ENCODE results near the gene TPD52L2.

The TPD52L2 gene

DNA sequence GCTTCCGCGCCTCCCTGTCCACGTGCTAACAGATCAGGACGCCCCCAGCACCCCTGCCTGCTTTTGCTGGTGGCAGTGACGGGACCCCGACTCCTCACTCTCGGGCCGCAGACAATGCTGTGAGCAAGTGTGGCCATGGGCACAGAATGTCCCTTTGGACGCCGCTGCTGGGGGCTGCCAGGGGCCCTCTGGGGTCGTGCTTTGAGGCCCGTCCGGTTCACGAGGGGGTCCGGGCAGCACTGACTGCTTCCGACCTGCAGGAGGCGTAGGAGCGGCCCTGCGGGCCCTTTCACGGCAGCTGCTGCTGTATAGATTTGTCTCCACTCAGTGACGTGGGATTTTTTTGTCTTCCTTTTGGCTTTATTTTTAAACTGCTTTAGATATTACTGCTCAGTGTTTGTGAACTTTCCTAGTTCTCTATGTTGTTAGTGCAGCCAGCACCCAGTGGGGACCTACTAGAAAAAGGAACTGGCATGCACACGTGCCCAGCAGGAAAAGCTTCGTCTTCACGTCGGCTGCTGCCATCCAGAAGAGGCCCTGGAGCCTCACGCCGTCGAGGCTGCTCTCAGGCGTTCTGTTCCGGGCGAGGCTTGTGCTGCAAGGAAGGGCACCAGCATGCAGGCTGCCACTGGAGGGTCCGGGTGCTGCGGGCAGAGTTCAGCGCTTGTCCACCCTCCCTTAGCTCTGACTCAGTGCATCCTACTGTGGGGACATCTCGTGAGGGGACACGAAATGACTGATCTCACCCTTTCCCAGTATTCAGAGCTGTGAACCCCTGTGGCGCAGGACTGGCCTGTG is 69.4 kb downstream of the TPD52L2 start:
- no peak for DNase-seq

DNA sequence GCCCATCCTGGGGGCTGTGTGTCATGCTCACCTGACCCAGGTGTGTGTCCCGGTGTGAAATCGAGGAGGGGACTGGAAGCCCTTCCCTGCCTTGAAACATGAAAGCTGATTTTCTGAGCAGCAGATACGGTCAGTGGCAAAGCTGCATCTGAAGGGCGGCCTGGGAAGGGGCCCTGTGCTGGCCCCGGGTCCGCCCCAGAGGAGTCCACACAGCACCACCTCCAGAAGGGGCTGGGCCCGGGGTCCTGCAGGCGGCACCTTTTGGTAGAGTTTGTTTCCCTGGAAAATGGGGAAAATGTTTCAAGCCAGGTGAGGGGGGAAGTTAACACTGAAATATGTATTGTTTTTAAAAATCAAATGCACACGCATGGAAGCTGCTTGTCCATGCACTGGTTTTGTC is 70.4 kb downstream of the TPD52L2 start:
- no peak for DNase-seq

DNA sequence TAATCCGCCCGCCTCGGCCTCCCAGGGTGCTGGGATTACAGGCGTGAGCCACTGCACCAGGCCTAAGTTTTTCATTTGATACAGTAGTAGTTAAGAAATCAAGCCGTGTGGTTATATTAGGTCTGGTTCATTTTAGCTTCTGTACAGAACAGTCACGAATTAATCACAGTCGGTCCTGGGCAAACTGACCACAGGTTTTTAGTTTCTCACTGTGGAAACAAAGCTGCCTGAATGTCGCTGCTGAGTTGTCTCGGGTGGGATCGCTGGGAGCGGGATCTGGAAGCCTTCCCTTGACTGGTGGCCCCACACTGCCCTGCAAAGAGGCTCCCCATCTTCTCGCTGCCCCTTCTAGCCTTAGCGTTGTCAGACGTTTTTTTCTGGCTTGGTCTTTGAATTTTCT is 72.5 kb downstream of the TPD52L2 start:
- DNase-seq, result no peak

DNA sequence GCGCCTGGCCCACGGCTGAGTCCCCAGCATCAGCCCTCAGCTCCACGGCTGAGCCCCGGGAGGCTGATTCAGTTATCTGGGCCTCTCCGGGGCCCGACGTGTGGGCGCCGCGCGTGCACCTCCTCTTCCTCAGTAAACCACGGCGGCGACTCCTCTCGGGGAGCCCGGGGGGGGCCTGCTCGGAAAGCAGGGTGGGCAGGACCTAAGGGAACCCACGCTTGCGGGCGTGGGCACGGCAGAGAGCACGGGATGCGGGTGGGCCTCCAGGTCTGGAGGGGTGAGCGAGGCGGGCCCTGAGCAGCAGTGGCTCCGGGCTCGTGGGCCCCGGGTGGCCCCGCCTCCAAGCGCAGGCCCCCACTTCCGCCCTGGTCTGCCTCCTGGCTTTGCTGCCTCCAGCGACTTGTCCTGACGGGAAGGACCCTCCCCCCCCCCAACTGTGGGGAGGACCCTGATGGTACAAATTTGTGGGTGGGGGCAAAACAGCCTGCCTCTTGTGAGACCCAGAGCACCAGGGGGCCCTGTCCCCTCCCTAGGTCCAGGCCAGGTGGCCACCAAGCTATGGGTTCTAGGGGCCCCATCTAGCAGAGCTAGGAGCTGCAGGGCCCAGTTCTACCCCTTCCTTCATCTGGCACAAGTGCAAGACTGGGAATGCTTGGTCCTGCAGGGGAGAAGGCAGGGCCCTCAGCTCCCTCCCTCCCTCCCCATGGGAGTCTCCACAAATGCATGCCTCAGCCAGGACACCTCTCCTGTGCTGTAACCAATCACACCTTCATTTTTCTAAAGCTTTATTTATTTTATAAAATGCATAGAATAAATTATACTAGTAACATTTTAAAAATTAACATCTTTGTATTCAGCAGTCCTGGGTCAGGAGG is 74.2 kb downstream of the TPD52L2 start:
- DNase-seq, result no peak

DNA sequence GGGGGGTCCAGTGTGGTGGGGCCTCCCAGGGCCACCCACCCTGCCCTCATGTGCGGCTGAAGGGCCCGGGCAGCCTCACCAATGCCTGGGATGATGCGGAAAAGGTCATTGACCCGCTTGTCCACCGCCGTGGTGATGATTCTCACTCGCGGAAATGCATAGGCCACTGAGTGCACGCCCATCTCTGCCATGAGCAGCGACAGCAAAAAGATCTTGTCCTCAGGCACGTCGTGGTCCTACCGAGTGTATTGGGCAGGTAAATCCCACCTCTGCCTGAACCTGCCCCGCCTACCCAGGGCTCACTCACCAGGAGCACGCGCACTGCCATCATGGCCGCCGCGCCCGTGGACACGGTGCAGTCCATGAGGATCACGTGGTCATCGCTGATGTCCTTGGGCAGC is 75.0 kb downstream of the TPD52L2 start:
- no peak for DNase-seq

DNA sequence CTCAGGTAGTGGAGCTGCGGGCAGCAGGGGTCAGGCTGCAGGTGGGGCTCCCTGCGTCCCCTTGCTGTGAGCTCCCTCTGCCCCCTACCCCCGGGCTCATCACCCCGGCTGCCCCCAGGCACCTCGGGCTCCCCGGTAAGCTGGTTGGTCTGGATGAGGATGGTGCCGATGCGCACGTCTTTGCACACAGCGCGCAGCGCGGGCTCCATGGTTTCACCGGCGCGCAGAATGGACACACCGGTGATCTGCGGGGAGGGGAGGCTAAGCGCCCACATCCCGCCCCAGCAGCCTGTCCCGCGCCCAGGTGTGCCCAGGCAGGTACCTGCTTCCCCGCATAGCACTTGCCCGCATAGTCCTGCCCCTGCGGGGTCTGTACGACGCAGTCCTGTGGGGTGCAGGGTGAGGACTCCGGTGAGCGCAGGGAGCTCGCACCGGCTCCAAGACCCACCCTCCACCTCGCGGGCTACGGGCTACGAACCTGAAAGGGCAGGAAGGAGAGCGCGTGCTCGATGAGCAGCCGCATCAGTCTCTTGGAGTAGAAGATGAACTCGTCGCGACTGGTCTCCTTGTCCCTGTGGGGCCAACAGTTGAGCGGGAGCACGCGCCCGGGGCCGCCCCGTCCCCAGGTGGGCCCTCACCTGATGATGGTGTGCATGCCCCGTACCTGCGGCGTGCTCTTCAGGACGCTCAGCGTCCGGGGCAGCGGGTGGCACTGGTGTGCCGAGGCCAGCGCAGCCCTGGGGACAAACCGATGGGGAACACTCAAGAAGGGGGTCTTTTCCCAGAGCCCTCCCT is 75.6 kb downstream of the TPD52L2 start:
- no peak for DNase-seq

All from activated CD8-positive, alpha-beta memory T cell treated with anti-CD3 and anti-CD28 coated beads, Interleukin-2, amount 50 U/mL, for 4 hours (primary cell).